GM19025 (cell line): Measurements from ENCODE around the gene STIM2.
"Not testable (repeated sequence)": the region's sequence is repeated elsewhere in the genome, so short reads cannot be mapped to it uniquely, and the experiment has no call there.

Source experiments
- ATAC-seq: cut with Tn5 transposase; IDR thresholded peaks from one replicate; pipeline ENCODE4 v1.9.1; 2021; ENCODE audit warnings: mild to moderate bottlenecking, low read depth, moderate library complexity; ENCODE audit not compliant: unreplicated experiment

The STIM2 gene

DNA sequence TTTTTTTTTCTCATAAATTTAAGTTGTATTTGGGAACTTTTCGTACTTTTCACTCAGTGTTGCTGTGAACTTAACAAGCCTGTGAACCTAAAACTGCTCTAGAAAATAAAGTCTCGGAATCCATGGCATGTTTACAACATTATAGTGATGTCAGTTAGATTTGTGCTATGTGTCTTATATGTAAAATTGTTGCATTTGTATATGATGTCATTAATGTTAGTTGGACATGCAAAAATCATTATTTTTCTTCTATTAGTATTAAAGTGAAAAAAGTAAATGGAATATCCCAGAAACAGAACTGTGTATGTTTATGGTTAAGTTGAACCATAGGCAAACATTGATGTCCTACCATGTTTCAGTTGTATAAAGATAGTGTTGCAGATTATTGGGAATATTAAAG is 85.2 kb downstream of the STIM2 start:
- ATAC-seq, result no peak

DNA sequence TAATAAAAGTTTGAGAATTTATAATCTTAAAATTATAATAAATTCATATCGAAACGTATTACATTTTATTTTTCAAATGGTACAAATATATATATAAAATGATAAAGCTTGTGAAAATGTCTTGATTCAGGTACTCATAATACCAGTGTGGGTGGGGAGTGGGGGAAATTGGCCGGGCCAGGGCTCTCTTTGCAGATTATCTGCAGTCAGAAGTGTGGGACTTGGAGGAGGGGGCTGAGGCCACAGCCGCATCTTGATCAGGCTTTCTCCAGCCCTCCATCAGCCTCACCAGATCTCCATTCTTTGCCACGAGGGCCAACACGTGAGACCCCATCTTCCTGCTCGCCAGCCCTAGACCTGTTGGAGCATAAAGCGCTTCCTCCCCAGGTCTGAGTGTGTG is 86.7 kb downstream of the STIM2 start:
- no peak for ATAC-seq

DNA sequence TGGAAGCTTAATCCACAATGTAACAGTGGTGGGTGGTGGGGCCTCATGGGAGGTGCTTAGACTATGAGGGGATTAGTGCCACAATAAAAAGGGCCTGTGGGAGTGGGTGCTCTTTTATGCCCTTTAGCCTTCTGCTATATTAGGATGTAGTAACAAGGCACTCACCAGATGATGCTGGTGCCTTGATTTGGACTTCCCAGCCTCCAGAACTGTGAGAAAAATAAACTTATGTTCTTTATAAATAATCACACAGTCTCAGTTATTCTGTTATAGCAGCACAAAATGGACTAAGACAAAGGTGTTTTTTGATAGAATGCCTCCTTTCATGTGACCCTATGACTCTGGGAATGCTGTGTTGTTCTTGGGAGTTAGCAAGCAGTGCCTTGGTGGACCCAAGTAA is 89.8 kb downstream of the STIM2 start:
- ATAC-seq, result no peak

DNA sequence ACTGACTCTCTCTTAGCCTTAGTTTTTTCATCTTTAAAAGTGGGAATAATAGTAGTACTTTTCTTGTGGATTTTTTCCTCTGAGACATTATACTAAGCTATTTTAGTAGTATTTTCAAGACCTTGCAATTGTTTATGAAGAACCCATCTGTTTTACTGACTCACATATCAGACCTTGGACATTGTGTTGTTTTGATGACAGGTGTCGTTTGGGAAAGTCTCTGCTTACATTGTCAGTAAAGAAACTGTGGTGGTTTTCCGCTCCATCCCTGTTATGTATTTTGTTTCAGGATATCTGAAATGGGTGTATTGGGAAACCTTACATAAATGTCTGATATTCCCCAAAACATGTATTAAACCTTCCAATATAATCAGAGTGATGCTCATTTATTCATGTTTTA is 92.2 kb downstream of the STIM2 start:
- ATAC-seq, result no peak

DNA sequence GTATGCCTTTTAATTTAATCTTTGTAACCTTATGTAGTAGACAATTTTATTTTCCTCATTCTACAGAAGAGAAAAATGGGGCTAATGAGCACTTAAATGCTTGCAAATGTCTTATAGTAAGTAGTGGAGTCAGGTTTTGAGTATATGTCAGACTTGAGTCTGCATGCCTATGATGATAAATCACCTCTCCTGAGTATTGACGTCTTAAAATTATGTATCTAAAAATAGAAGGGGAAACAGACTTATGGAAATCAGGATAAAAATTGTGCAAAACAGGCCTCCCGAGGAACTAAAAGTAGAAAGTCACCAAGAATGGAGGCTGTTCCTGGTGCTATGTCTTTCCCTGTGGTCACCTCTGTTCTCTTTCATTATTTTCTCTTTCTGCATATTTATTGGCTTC is 92.7 kb downstream of the STIM2 start:
- no peak for ATAC-seq

DNA sequence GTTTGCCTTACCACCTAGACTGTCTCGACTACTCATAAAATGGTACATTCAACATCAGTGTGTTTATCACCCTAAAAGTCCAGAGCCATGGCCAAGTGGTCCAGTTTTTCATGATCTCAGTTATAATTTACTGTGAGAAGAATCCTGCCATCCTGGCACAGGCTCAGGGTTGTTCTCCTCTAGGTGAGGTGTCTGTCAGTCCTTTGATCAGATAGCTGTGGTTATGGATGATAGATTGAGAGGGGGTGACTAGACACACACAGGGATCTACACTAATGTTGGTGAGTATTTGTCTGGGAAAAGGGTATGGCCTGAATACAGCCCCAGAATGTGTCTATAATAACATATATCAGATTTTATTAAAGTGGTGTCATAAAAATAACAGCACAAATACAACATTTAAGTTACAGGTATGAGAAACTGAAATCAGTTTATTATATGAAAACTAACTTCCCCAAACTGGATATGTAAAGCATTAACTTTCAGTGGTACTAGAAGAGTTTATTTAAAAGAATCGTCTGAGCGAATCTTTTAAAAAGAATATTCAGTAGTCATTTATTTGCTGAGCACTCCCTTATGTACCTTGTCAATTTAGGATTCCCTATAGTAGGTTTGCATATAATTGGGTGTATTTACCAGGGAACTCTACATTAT is 93.3 kb downstream of the STIM2 start:
- no peak for ATAC-seq

DNA sequence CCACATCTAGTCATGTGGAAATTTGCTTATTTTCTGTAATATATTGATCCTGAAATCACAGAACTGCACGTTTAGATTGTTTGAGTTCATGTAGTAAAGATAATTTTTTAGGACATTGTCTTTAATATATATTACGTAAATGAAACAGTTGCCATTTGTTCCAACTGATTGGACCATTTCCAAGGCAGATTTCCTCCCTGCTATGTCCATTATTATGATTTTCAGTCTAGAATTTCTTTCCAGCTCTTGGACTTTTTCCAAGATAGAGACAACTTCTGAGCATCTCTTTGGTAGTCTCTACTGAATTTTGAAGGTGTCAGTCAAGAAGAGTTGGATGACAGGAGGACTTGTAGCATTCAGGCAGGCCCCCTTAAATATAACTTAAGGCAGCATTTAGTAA is 94.6 kb downstream of the STIM2 start:
- ATAC-seq, result no peak

DNA sequence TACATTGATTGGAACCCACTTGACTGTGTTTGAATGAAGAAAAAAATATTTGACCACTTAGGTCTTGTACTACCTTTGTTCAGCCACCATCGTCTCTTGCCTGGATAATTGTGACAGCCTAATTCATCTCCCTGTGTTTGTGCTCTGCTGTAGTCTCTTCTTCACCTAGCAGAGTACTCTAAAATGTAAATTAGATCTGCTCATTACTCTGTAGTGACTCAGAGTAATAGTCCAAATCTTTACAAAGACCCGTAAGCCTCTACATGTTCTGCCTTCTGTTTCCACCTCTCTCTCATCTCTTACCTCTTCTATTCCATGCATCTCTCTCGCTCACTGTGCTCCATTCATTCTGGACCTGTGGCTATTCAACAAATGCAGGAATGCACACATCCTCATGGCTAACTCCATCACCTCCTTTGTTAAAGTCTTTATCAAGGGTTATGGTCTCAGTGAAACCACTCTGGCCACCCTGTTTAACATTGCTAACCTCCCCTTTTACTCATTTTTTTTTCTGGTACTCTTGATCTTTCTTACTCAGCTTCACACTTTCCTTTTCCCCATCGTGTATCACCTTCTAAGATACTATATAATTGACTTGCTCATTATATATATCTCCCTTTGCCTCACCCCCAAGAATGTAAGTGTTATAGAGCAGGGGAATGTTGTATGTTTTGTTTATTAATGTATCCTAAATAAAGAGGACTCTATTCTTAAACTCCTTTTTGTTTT is 98.4 kb downstream of the STIM2 start:
- no peak for ATAC-seq

DNA sequence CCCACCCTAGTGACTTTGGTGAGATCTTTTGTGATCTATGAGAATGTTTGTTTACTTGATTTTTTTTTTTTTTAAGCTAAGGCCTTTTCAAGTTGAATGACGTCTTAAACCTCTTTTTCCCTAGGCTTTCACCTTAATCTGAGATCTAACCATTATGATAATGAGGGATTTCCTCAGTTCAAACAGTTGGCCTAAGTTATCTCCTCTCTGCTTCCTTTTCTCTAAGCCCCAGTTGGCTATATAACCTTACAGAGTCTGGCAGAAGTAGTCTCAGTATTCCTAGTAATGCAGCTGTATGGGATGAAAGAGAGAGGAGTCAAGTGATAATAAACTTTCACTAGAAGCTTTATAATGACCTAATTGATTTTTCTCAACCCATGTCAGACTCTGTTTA is 99.0 kb downstream of the STIM2 start:
- ATAC-seq, result no peak

DNA sequence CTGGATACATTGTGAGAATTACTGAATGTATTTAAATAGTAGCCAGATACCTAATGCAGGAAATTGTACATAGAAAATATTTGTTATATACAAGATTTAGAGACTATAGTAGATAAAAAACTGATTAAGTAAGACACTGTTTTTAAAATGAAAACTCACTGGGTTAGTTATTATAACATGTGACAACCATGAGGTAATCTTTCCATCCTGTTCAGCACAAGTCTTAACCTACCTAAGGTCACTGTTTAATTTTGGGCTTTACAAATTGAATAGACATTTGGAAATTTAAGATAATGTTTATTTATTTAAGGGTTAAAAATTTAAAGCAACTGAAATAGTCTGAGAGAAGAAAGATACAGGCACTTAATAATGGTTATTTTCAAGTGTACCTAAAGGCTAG is 102.1 kb downstream of the STIM2 start:
- no peak for ATAC-seq

DNA sequence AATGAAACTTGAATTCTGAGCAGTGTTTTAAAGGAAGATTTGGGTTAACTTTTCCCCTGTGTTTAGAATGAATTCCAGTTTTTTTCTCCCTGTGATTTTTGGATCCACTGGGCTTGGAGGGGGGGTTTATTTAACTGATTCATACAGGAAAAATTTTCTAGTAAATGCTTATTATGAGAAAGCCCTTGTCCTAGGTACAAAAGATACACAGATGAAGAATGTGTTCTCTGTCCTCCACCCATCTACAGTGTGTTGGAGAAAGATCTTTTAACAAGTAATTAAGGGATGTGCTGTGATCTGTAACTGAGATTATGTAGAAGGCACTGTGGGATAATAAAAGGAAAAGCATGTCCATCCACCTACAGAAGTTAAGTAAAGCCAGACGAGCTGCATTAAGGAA is 103.9 kb downstream of the STIM2 start:
- no peak for ATAC-seq

DNA sequence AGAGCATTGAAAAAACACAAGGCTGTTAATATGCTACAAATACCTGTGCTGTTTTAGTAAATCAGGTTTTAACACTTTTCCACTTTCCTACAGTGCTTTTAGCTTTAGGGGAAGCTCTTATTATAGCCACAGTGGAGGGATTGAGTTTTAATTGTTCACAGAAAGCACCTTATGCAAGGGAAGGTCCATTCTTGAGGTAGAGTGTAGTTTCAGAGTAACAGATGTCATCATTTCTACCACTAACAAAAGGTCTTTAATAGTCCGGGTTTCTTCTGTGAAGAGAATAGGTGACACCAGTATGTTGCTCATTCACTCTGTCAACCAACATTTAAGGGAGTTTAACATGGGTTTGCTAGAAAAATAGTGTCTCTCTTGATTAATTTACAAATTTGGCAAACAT is 104.4 kb downstream of the STIM2 start:
- ATAC-seq, result no peak

DNA sequence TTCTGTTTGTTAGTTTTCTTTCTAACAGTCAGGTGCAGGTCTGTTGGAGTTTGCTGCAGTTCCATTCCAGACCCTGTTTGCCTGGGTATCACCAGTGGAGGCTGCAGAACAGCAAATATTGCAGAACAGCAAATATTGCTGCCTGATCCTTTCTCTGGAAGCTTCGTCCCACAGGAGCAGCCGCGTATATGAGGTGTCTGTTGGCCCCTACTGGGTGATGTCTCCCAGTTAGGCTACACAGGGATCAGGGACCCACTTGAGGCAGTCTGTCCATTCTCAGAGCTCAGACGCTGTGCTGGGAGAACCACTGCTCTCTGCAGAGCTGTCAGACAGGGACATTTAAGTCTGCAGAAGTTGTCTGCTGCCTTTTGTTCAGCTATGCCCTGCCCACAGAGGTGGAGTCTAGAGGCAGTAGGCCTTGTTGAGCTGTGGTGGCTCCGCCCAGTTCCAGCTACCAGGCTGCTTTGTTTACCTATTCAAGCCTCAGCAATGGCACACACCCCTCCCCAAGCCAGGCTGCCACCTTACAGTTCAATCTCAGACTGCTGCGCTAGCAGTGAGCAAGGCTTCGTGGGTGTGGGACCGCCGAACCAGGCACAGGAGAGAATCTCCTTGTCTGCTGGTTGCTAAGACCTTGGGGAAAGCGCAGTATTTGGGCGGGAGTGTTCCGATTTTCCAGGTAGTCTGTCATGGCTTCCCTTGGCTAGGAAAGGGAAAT is 115.0 kb downstream of the STIM2 start:
- not testable (repeated sequence) for ATAC-seq

DNA sequence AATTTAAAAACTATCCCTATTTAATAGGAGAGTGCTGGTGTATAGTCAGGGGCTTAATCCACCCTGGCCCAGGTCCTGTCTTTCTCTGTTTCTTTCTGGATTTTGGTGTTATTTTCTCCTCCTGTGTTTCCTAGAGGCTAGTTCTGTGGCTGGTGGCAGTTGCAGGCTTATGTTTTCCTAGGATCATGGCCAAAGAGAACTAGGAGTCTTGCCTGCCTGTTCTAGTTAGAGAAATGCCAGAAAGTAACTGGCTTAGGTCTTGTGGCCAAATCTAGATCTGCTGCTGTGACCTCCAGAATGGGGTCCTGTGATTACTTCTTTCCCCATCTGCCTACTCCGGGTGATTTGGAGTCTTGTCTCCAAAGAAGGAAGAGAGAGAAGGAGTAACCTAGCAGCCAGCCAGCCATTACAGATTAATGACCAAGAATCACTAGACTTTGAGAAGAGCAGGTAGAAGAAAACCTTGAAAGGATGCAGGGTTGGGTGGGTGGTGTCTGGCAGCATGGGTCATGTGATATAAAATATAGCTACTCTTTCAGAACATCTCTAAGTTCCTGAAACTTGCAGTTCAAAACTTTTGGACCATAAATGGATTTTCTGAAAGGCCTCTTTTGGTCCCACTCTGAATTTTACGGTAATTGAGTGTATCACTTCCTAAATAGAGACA is 117.9 kb downstream of the STIM2 start:
- no peak for ATAC-seq

DNA sequence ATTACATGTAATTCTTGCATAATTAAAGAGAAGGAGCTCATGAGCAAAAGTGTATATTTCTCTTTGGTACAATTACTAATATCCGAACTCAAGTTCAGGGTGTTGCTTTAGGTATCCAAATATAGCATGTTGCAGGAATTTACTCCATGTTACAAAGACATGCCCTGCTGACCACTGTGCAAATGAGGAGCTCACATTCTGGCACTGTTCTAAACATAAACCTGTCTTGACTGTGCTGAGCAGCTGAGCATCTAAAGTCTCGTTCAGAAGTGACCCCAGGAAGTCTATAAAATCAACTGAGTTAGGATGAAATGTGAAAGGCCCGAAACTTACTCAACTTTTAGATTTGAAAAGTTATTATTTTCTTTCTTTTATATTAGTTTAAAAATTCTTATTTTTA is 124.3 kb downstream of the STIM2 start:
- ATAC-seq, result no peak

DNA sequence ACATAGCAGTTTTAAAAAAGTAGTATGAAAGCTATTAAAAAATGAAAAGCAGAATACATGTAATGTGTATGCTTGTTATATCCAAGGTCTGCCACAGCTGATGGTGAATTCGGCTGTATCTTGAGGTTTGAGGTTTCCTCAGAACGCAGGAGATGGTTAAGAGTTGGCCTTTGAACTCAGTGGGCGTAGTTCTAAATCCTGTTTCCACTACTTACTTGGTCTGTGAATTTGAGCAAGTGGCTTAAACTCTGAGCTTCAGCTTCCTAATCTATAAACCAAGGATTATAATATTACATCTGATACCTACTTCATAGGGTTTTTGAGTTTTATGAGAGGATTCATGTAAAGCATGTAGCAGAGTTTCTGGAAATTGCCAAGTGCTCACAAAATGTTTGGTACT is 125.2 kb downstream of the STIM2 start:
- peak; percentile 78 for ATAC-seq

DNA sequence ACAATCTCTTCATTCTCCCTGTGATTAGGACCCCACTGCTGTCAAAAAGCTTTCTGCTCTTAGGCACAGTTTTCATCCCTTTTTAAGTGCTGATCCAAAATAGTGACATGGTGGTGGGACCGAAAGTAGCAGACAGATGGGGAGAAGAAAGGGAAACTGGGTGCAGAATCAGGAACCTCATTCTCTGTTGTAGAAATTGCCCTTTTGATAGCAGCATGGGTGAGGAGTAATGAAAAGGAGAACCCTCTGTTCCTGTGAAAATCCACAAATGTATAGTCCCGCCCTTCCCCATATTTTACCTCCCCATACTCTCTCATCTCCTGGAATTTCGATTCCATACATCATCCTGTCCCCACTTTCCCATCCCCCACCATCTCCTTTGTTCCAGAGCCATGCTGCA is 126.5 kb downstream of the STIM2 start:
- ATAC-seq, result no peak

DNA sequence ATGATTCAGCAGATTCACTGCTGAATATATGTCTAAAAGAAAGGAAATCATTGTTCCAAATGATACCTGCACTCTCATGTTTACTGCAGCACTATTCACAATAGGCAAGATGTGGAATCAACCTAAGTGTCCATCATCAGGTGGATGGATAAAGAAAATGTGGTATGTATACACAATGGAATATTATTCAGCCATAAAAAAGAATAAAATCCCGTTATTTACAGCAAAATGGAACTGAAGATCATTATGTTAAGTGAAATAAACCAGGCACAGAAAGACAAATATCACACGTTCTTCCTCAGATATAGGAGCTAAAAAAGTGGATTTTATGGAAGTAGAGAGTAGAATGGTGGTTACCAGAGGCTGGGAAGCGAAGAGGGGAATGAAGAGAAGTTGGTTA is 130.4 kb downstream of the STIM2 start:
- no peak for ATAC-seq

DNA sequence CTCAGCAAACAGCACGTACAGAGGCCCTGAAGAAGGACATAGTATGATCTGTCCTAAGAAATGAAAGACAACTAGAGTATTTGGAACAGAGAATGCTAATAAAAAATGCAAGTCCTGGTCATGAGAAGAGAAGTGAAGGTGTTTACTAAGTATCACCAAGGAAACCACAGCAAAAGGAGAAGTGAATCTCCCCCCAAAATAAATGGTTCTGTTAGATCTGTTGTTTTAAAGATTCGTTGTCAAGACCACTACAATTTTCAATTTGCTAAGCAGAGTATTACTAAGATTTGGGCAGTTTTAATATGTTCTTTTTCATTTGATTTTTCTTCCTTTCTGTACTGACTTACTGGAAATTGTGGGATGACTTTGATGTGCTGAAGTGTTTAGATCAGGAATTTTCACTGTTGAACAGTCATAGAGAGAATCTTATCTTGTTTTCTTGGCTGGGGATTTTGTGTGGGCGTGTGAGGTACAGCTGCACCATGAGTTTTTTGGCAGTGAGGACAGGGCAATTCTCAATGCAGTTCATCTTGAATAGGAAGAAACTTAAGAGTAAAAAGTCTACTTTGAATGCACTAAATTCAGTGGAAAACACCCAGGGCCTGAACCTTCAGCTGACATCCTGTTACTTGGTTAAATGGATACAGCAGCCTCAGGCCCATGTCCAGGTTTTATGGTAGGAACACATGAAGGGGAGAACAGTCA is 132.2 kb downstream of the STIM2 start:
- peak; percentile 92 for ATAC-seq

DNA sequence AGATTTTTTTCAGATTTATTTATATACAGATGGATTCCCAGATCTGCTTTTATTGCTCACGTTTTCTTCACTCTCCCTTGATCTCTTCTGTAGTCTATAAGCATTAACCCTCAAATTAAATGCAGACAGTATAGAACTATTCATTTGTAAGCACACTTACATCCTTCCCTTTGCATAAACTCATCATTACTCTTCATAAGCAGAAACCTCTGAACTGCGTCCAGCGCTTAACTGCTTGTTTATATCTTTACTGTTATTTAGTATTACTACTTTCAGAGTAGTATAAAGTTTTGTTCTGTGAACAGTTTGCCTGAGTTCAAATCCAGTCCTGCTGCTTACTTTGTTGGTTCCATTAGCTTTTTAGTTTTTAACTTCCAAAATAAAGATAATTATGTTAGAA is 132.9 kb downstream of the STIM2 start:
- ATAC-seq, result no peak

DNA sequence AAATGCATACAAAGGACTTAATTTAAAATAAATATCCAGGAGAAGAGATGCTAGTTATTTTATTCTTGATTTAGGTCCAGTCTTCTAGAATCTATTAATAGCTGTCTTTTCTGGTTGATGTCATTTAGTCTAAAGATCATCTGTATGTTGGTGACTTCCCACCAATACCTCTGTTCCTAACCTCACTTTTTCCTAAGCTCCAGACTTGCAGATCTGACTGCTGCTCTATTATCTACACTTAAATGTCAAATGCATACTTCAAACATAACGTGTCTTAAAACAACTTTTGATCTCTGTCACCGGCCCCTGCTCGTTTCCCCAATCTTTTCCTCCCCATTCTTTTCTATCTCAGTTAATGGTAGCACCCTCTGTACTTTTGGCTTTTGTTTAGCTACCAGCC is 133.3 kb downstream of the STIM2 start:
- no peak for ATAC-seq
